Putamen (tissue), 1 donor: ENCODE data around the gene TMEM135.
"Not testable (repeated sequence)": the region's sequence is repeated elsewhere in the genome, so short reads cannot be mapped to it uniquely, and the experiment has no call there.

Experiments
- DNase-seq: peaks from one replicate; pipeline ENCODE4 v3.0.0-alpha.2; 2016; ENCODE audit warnings: low spot score

Gene TMEM135

GRCh38 chr11:87020764-87021365, 16.9 kb upstream of the TMEM135 start:
- no peak for DNase-seq

GRCh38 chr11:87022254-87022653, 15.5 kb upstream of the TMEM135 start:
- DNase-seq, result no peak

- DNase-seq, result no peak
Observed at GRCh38 chr11:87022738-87023137, 15.0 kb upstream of the TMEM135 start.

- DNase-seq, result not testable (repeated sequence)
Observed at GRCh38 chr11:87026415-87026814, 11.3 kb upstream of the TMEM135 start.

- no peak for DNase-seq
Observed at GRCh38 chr11:87030458-87031054, 7.2 kb upstream of the TMEM135 start.

- no peak for DNase-seq
Observed at GRCh38 chr11:87031433-87032170, 6.1 kb upstream of the TMEM135 start.

- no peak for DNase-seq
Observed at GRCh38 chr11:87033561-87033960, 4.2 kb upstream of the TMEM135 start.

- DNase-seq, result no peak
Observed at GRCh38 chr11:87035976-87036583, 1.7 kb upstream of the TMEM135 start.

- peak; percentile 36 for DNase-seq
Observed at GRCh38 chr11:87036756-87037449, 831 bp upstream of the TMEM135 start.

GRCh38 chr11:87038235-87038977, 672 bp downstream of the TMEM135 start:
- no peak for DNase-seq

GRCh38 chr11:87039371-87039770, 1.6 kb downstream of the TMEM135 start:
- DNase-seq, result no peak

- no peak for DNase-seq
Observed at GRCh38 chr11:87043894-87044293, 6.2 kb downstream of the TMEM135 start.

- DNase-seq, result no peak
Observed at GRCh38 chr11:87046824-87047223, 9.1 kb downstream of the TMEM135 start.

- no peak for DNase-seq
Observed at GRCh38 chr11:87056091-87056490, 18.4 kb downstream of the TMEM135 start.

GRCh38 chr11:87057749-87058148, 20.0 kb downstream of the TMEM135 start:
- DNase-seq, result no peak

GRCh38 chr11:87059596-87060390, 22.1 kb downstream of the TMEM135 start:
- DNase-seq, result no peak

GRCh38 chr11:87061766-87062165, 24.0 kb downstream of the TMEM135 start:
- no peak for DNase-seq

GRCh38 chr11:87063982-87064381, 26.2 kb downstream of the TMEM135 start:
- DNase-seq, result no peak

GRCh38 chr11:87072787-87073186, 35.1 kb downstream of the TMEM135 start:
- DNase-seq, result no peak

- DNase-seq, result no peak
Observed at GRCh38 chr11:87076260-87076783, 38.6 kb downstream of the TMEM135 start.
